GM19240 (cell line): Measurements from ENCODE around the gene DOCK9.

Experiments used
- DNase-seq: peaks from one replicate; pipeline ENCODE4 v3.0.0; 2011; ENCODE audit warnings: low spot score; ENCODE audit not compliant: insufficient read length

Gene DOCK9

DNA sequence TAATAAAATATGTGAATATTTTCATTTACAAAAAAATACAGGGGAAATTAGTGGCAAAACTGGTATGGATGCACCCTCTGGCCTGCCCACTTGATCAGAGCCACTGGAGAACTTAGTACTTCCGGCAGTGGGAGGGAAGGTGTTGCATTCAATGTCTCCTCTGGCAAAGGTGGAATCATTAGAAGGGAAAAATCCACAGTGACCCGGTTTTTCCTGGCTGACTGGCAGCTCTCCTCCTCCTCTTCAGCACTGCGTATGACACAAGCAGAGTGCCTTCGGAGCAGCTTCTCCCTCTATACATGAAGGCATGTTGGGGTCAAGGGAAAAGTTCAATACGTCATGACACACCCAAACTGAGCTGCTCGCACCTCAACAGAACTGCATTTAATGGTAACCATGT lies 123.4 kb downstream of the DOCK9 start:
- DNase-seq: no peak

GRCh38 chr13:98853771-98854221 lies 124.1 kb downstream of the DOCK9 start:
- peak; percentile 35 for DNase-seq

GRCh38 chr13:98851276-98851675 lies 126.6 kb downstream of the DOCK9 start:
- no peak for DNase-seq

DNA sequence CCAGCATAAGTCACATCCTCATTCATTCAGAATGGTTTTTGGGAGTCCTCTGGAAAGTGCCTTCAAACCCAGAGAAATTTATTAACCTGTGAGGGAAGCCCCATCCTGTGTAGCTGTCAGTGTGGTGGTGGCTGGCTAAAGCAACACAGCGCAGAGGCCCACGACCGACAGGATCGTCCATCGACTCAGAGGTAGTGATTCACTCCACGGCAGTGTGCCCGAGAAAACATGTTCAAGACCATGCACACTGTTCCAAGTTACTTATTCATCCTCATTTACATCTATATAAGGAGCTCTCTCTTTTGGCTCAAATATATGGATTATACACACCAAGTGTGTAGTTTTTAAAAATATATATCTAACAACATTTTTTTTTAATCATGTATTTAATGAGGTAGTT lies 129.1 kb downstream of the DOCK9 start:
- no peak for DNase-seq

- no peak for DNase-seq
These were observed 130.1 kb downstream of the DOCK9 start for GRCh38 chr13:98847780-98848179.

DNA sequence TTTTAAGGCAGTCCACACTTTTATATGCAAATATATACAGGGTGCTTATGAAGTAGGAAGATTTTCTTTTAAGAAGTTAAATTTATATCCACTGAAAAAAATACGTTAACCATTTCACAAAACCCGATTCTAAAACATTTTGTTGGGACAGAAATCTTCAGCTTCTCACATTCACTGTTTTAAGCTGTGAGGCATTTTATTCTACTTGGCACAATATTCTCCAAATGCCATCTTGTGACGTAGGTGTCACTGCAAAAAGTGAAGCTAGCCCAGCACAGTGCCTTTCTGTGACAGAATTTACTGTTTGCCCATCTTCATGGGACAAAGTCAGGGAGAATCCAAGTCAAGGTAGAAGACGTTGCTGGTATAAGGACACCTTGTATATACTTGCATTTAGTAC lies 130.9 kb downstream of the DOCK9 start:
- no peak for DNase-seq

DNA sequence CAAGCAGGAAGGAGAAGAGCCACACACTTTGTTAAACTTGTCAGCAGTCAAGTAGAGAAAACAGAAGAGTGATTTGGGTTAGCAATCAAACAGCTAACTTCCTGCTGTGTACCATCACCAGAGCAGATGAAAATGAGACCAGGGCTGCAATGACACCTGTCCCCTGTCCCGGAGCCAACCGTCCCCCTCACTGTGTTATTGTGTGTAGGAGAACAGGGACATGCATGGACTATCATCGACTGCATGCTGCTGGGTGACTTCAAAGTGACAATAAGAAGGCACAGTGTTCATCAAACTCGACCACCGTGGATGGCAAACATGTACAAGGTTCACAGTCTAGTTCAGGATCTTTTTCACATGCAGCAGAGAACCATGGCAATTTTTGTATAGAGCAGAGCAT lies 131.3 kb downstream of the DOCK9 start:
- no peak for DNase-seq

DNA sequence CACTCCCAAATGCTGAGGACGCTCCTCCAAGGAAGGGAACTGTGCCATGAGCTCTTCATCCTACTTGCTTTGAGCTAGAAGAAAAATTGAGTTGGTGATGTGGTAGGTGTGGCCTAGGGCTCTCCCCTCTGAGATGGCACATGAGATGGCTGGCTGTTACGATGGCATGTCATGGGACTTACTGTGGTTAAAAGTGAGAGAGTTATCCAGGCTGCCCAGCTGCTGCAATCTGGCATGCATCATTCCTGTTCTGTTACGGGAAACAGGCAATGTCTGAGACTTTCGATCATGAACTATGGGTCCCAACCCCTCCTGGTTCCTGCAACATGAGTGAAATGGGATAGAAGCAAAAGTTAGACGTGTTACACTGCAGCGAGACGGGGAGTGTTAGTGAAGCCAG lies 132.1 kb downstream of the DOCK9 start:
- DNase-seq: no peak

- DNase-seq: no peak
These were observed 133.8 kb downstream of the DOCK9 start for GRCh38 chr13:98844021-98844420.

GRCh38 chr13:98843482-98843877 lies 134.4 kb downstream of the DOCK9 start:
- DNase-seq: no peak

GRCh38 chr13:98842858-98843481 lies 134.9 kb downstream of the DOCK9 start:
- DNase-seq: peak; percentile 25

DNA sequence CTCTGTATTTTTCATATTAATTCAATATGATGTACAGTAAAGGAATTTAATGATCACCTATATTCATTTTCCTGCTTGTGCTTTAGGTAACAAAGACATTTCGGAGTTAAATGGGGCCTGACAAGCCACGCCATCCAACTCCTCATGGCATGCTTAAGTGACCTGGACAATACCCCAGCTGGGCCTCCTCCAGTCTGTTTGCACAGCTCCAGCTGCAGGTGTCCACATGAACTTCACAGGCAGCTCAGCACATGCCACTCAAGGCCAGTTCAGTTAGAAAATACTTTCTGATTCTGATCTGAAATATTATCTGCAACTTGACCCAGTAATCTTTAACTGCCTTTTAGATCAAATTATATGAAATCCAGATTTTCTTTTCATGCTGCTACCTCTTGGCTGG lies 135.8 kb downstream of the DOCK9 start:
- no peak for DNase-seq

- DNase-seq: peak; percentile 32
These were observed 137.8 kb downstream of the DOCK9 start for GRCh38 chr13:98839856-98840769.

- DNase-seq: no peak
These were observed 139.1 kb downstream of the DOCK9 start for GRCh38 chr13:98838776-98839175.

- no peak for DNase-seq
These were observed 140.0 kb downstream of the DOCK9 start for GRCh38 chr13:98837896-98838295.

- DNase-seq: no peak
These were observed 142.7 kb downstream of the DOCK9 start for GRCh38 chr13:98835156-98835555.

GRCh38 chr13:98834254-98834960 lies 143.5 kb downstream of the DOCK9 start:
- no peak for DNase-seq

GRCh38 chr13:98831236-98831635 lies 146.6 kb downstream of the DOCK9 start:
- DNase-seq: no peak

DNA sequence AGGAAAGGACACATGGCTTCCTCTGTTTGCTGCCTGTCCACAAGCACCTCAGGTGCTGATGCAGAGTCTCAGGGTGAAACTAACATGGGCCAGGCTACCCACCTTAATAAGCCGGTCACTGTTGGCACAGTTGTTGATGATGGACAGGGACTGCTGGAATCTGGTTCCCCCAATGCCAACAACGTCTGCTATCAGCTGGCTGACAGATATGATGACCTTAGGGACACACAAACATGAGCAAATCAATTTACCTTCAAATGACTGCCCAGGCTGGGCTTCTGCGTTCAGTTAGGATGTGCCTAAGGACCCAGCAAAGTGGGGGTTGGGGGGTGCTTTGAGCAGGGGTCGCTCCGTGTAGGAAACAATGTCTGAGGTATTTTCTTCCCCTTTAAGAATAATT lies 148.3 kb downstream of the DOCK9 start:
- DNase-seq: no peak

DNA sequence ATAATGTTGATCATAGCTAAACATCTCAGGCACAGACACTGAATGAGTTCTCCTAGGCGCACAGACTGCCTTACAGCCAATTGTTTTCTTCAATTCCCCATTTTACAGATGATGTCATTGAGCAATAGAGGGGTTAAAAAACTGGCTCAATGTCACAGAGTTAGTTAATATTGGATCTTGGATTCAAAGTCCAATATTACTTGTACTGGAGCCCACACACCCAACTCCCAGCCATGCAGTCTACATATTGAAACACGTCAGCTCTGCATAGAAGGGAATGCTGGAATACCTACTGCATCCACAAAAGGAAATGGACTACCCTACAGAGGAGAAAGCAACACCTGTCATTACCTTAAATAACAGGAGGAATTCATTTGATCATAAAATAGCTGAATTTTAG lies 149.2 kb downstream of the DOCK9 start:
- DNase-seq: no peak

DNA sequence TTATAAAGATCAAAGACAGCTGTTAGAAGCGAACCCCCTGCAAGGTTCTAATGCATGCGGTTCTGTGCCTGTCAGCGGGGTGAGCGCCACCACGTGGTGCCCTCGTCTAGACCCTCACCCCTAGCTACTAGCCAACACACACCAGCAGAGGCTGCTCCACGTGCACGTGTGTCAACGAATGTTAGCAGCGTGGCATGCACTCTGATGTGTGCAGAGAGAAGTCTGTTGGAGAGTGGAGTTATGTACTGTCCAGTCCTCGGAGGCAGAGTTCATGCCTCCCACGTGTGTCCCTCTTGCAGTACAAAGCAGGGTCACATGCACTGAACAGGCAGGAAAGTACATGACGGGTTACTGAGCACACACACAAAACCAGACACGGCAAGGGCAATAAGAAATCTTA lies 150.4 kb downstream of the DOCK9 start:
- no peak for DNase-seq

- no peak for DNase-seq
These were observed 151.7 kb downstream of the DOCK9 start for GRCh38 chr13:98826146-98826545.
